HG03520 (cell line): ENCODE measurements around the gene GHR.

Experiments used
- ATAC-seq: cut with Tn5 transposase; IDR thresholded peaks from one replicate; pipeline ENCODE4 v1.9.1; 2021; ENCODE audit warnings: mild to moderate bottlenecking, moderate library complexity; ENCODE audit not compliant: unreplicated experiment

The GHR gene

DNA sequence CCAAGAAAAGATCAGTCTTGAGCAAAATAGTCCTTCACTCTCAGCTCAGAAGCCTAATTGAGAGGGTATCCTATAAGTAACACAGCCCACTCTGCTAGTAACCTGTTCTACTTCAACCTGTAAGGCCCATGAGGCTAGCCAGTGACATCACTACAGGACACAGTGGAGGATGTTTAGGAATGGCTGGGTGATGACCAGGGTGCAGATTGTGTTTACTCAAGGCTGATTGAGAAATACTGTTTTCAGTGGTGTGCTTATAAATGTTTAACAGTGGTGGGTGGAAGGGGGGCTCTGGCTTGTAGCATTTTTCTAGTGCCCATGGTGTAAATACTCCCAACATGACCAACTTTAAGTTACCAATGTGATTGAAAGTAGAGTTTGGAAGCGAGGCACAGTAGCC, 173.6 kb downstream of the GHR start:
- no peak for ATAC-seq

- ATAC-seq, result no peak
Observed at GRCh38 chr5:42597318-42597937, 174.2 kb downstream of the GHR start.

DNA sequence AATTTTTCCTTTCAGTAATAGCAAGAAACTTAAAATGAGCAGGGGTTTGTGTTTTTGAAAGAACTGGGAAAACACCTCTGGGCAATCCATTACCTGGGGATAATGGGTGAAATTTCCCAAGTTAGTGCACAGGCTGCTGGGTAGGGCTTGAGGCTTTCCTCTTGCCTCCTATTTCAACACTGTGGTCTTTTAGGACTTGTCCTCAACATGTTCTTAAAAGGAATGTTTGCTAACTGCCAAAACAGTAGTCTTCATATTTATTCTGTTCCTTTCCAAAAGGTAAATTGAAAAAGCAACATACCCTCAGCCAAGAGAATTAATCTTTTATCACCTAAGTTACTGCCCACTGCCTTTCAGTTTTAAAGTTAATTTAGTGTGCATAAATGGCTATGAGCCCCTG, 175.1 kb downstream of the GHR start:
- no peak for ATAC-seq

DNA sequence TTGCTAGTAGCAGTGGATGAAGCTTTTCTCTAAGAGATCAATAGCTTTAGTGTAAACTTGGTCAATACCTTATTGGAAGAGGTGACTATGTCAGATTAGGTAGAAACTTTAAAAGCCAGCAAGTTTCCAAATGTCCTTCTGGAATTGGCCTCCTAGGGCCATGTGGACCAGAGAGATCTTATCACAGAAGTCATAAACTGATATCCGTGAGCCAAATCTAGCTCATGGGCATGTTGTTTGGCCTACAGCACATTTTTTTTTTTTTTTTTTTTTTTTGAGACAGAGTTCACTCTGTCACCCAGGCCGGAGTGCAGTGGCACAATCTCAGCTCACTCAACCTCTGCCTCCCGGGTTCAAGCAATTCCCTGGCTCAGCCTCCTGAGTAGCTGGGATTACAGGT, 175.9 kb downstream of the GHR start:
- ATAC-seq, result no peak

GRCh38 chr5:42600441-42600840, 177.2 kb downstream of the GHR start:
- no peak for ATAC-seq

- ATAC-seq, result no peak
Observed at GRCh38 chr5:42604171-42604711, 181.0 kb downstream of the GHR start.

GRCh38 chr5:42605490-42605889, 182.3 kb downstream of the GHR start:
- no peak for ATAC-seq

DNA sequence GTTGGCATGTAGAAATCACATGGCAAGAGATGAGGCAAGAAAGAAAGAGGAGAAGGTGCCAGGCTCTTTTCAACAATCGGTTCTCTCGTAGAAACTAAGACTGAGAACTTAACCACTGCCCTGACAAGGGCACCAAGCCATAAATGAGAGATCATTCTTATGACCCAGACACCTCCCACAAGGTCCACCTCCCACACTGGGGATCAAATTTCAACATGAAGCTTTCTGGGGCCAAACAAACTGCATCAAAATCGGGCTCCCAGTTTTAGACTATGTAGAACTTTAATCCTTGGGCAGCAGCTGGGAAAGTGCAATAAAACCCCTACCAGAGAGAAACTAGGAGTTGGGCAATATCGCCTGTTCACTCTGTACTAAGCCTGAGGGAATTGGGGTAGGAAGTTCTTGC, 183.2 kb downstream of the GHR start:
- no peak for ATAC-seq

DNA sequence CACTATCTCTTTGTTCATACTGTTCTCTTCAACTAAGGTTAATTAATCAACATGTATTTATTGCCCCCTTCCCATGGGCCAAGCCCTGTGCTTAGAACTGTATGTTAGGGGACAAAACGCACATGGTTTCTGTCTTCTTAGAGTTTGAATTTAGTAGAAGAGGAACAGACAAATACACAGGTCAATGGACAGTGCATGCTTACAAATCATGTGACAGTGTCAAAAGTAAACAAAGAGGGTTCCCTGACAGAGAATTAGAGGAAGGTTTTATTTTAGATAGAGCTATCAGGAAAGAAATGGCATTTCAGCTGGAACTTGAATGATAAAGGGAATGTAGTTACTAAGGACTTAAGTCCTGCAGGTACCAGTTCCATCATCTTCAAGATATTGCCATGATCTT, 188.2 kb downstream of the GHR start:
- no peak for ATAC-seq

- no peak for ATAC-seq
Observed at GRCh38 chr5:42612750-42613366, 189.6 kb downstream of the GHR start.

DNA sequence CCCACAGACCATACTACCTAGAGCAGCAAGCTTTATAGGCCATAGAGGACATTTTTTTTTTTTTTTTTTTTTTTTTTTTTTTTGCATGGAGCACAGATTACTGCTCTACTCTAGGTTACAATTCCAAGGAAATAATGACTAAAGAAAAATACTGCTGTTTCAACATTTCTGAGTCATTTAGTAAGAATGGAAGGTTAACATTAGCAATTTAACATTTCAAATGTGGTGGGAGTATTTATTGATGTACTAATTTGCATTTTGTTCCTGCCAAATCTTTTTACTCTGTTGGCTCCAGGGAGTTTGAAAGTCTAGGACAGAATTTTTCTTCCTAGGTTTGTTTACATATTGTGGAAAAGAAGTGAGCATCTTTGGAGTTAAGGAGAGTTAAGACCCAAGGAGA, 191.3 kb downstream of the GHR start:
- ATAC-seq, result no peak

DNA sequence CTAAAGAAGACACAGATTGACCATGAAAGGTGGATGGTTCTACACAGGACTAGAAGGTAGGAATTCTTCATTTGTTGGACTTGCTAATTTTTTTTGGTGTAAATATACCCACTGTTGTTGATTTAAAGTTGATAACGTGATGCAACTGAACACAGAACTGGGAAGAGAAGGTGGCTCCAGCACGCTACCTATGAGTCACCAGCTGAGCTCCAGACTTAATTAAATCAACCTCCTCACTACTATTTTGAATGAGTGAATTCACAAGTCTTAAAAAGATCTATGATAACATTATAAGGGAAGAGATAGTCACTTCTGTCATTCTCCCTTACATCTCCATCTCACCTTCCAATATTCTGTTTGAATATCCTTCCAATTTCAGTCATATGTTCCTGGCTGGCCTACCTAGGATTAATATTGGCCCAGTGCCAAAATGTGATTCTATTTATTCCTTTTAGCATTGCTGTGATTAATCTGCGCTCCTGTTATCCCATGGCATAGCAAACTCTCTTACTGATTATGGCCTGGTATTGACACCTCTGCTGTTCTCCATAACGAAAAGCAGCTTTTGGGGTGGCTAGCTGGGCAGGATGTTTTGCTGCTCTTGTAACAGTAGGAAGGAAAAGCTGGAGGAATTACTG, 197.5 kb downstream of the GHR start:
- ATAC-seq, result no peak

- no peak for ATAC-seq
Observed at GRCh38 chr5:42621242-42621641, 198.0 kb downstream of the GHR start.

DNA sequence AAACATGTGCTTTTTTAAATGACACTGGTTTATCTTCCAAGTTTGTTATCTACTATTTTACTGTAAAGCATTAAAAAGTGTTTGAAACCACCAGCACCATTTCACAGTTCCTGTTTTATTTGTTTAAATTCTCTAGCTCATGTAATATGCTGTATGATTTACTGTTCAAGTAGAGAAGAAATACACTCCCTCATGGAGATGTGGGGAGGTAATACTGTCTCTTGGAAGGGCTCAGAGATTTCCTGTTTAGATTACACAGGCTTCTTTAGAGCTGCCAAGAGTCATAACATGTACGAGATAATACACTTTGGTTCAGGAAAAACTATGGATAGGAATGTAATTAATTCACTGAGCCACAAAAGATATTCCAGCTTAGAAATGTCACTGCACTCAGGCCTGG, 198.4 kb downstream of the GHR start:
- ATAC-seq, result no peak

DNA sequence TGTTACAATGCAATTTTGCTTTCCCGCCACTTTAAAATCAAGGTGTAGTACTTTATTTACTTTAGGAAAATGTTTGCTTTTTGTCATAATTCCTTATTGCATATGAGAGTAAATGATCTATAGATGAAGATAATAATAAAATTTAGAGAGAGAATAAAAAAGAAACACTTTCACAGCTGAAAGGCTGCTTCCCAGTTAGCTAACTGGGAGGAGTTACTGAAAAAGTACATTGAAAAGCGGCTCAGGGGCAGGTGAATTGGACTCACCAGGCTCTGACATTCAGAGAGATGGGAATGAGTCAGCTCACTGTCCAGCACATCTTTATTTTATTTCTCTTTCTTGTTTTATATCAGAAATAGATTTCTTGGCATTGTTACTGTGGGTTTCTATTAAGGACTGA, 201.7 kb downstream of the GHR start:
- no peak for ATAC-seq

- no peak for ATAC-seq
Observed at GRCh38 chr5:42626462-42626861, 203.2 kb downstream of the GHR start.

- no peak for ATAC-seq
Observed at GRCh38 chr5:42628821-42629220, 205.6 kb downstream of the GHR start.

DNA sequence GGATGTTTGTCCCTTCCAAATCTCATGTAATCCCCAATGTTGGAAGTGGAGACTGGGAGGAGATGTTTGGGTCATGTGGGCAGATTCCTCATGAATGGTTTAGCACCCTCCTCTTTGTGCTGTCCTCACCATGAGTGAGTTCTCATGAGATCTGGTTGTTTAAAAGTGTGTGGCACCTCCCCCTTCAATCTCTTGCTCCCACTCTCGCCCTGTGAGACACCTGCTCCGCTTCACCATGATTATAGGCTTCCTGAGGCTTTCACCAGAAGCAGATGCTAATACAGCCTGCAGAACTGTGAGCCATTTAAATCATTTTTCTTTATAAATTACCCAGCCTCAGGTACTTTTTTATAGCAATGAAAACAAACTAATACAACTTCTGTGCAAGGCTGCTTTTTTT, 206.0 kb downstream of the GHR start:
- no peak for ATAC-seq

- ATAC-seq, result no peak
Observed at GRCh38 chr5:42631241-42631640, 208.0 kb downstream of the GHR start.

- no peak for ATAC-seq
Observed at GRCh38 chr5:42632354-42632900, 209.2 kb downstream of the GHR start.

GRCh38 chr5:42634575-42634974, 211.3 kb downstream of the GHR start:
- ATAC-seq, result no peak

- no peak for ATAC-seq
Observed at GRCh38 chr5:42636425-42636824, 213.2 kb downstream of the GHR start.
